GM12865 (cell line): Measurements from ENCODE around the gene LRP10.

ENCODE experiments used
- DNase-seq: peaks from one replicate; pipeline ENCODE4 v3.0.0; 2010; ENCODE audit warnings: low read depth
- H3K4me3 ChIP-seq: 2 replicates; pipeline ENCODE4 v1.5.1; 2011; ENCODE audit warnings: mild to moderate bottlenecking, low read depth, low read length, control low read depth
- TF ChIP-seq, protein P1 (sequence below): IDR thresholded peaks from 2 replicates; pipeline ENCODE4 v1.5.1; 2011; ENCODE audit warnings: low read length, control low read depth, low read depth, inconsistent platforms; ENCODE audit not compliant: insufficient read depth; ENCODE audit errors: missing control alignments

The LRP10 gene

DNA sequence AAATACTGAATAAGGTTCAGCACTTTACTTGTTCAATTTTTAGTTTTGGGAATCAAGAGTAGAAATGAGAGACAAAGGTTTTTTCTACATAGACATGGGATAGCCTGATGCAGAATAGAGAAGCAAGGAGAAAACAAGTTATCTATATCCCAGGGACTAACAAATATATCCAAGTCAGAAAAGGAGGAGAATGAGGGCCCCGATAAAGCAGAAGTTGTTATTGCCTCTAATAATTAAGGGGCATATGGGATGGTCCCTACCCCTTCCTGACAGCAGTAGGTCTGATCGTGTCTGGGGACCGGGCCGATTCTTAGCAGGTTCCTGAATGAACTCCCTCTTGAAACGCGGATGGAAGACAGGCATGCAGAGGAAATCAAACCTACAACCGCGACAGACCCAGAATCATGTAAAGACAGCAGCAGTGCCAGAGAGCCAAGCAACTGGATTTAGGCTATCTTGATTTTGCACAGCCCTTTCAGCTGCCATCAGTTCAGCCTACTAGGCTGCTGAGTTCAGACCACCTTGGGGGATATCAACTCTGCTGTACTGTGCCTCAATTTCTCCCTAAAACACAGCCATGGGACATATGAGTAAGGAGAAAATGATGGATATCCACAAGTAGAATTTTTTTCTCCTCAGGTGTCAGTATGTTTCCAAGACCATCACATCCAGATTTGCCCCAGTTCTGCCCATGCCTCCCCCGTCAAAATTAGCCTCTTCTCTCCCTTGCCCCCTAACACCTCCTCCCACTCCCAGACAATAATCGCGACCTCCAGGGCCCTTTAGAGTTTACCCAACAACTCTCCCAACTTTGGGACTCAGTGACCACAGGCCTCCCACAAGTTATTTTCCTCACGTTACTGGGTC, 56.9 kb downstream of the LRP10 start:
- peak overlapping the region; percentile 89 for H3K4me3 ChIP-seq
- DNase-seq, result peak; percentile 32
- TF ChIP-seq, protein P1, sequence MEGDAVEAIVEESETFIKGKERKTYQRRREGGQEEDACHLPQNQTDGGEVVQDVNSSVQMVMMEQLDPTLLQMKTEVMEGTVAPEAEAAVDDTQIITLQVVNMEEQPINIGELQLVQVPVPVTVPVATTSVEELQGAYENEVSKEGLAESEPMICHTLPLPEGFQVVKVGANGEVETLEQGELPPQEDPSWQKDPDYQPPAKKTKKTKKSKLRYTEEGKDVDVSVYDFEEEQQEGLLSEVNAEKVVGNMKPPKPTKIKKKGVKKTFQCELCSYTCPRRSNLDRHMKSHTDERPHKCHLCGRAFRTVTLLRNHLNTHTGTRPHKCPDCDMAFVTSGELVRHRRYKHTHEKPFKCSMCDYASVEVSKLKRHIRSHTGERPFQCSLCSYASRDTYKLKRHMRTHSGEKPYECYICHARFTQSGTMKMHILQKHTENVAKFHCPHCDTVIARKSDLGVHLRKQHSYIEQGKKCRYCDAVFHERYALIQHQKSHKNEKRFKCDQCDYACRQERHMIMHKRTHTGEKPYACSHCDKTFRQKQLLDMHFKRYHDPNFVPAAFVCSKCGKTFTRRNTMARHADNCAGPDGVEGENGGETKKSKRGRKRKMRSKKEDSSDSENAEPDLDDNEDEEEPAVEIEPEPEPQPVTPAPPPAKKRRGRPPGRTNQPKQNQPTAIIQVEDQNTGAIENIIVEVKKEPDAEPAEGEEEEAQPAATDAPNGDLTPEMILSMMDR, result no peak

DNA sequence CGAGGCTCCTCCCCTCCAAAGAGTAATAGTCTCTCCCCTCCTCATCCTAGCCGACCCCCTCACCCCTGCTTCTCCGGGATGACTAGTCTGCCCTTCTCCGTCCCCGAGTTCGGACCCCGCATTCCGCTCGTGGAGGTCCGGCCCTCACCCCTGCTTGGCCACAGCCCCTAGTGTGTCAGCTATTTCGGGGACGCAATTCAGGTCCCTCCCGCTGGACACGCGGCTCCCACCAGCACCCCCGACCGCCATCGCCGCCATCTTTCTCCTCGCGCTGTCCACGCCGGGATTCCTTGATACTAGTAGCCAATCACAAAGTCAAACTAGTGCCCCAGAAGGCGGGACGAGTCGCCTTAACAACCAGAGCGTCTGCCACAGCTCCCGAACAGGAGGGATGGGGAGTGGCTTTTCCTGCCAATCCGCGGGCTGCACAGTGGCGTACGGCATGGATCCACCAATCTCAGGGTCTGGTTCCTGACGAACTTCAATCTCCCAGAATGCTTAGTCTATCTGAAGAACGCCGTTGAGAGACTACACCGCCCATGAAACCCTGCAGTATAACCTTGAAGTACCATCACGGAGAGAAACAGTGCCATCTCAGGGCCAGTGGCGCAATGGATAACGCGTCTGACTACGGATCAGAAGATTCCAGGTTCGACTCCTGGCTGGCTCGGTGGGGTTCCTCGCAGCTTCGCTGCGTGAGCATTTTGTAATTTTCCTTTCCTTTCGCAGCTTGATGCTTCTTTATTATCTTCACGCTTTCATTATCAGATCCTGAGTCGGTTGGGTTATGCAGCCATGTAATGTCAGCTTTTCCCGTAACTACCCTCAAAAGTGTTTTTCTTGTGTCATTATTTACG, 57.8 kb downstream of the LRP10 start, which contains the start of gene PRMT5:
Gene PRMT5 (minus strand): TSS at position 273 of the 857 bp plus-strand sequence. CDS start 15 bp downstream, at position 258.
- H3K4me3 ChIP-seq, result peak within 1 kb of the TSS; percentile 89
- TF ChIP-seq, protein P1, result no peak
- peak; percentile 100 for DNase-seq

DNA sequence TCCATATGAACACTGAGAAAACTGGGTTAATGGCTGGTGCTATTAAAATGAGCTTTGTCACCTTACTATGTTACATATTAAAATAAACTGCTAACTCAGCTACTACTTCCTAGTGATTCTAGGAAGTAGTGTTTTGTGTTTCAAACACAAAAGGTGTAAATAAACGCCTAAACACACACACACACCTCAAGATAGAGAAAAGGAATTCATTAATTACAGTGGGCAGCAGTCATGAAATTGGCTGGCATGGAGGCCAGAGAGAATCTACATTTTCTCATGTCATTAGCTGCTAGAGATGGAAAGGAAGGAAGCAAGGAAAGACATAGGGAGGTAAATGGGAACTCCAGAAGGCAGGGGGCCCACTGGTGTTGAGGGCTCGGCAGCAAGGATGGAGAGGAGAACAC, 58.4 kb downstream of the LRP10 start:
- TF ChIP-seq, protein P1, result no peak
- no peak for DNase-seq
- H3K4me3 ChIP-seq, result peak overlapping the region; percentile 89
